Tibial nerve (tissue), 4 donors: ENCODE results near the gene ZNF521.

ENCODE experiments used
- EP300 ChIP-seq, 2 donors: sonication (generic); formaldehyde crosslinking; IDR thresholded peaks; one replicate each; pipeline ENCODE4 v1.6.1; 2017; ENCODE audit warnings: antibody characterized with exemption in 2 of 2, mild to moderate bottlenecking in 1 of 2
- POLR2A ChIP-seq, 2 donors: fragments of 450-650 bp; IDR thresholded peaks; one replicate each; pipeline ENCODE4 v1.6.1; 2017; ENCODE audit warnings: antibody characterized with exemption in 2 of 2, mild to moderate bottlenecking in 2 of 2, moderate library complexity in 2 of 2
- TF ChIP-seq, protein P1 (sequence below), 5 experiments: fragments of 200-600 bp in 3 of 5; fragments of 450-650 bp in 2 of 5; sonication (generic) in 3 of 5; IDR thresholded peaks; one replicate each; pipeline ENCODE4 v1.5.1; 2016 to 2019; ENCODE audit warnings: antibody characterized with exemption in 5 of 5, mild to moderate bottlenecking in 3 of 5, moderate library complexity in 2 of 5

DNA sequence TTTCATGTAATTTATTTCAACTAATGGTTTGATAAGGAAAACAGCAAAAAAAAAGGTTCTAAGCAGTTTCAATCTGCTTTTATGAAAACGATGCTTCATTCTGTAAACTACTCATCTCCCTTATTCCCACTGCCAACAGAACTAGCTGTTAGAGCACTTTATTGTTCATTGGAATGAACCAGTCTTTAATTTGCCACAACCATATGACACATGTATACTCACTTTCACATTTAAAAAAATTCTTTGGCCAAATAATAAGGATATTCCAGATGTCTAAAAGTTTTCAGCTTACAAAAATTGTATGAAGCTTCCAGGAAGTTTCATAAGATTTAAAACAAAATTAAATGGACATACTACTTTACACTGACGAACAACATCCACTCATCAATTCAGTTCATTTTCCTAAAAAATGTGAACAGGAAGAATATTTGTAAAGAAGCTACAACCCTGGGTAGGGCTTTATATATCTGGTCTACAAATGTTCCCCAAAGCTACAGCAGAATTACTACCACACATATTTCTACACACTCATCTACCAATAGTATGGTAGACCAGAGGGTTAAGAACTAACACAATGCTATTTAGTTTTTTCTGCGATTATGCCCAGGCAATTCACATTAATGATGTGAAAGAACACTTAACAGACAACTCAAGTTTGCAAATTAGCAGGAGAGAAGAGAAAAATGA lies 37.7 kb downstream of the ZNF521 start:
- TF ChIP-seq, protein P1, sequence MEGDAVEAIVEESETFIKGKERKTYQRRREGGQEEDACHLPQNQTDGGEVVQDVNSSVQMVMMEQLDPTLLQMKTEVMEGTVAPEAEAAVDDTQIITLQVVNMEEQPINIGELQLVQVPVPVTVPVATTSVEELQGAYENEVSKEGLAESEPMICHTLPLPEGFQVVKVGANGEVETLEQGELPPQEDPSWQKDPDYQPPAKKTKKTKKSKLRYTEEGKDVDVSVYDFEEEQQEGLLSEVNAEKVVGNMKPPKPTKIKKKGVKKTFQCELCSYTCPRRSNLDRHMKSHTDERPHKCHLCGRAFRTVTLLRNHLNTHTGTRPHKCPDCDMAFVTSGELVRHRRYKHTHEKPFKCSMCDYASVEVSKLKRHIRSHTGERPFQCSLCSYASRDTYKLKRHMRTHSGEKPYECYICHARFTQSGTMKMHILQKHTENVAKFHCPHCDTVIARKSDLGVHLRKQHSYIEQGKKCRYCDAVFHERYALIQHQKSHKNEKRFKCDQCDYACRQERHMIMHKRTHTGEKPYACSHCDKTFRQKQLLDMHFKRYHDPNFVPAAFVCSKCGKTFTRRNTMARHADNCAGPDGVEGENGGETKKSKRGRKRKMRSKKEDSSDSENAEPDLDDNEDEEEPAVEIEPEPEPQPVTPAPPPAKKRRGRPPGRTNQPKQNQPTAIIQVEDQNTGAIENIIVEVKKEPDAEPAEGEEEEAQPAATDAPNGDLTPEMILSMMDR (IDR thresholded peaks at IDR 0.05): no peak
- no peak for TF ChIP-seq POLR2A (IDR thresholded peaks at IDR 0.05)
- no peak for TF ChIP-seq EP300 (IDR thresholded peaks at IDR 0.05)
